IMR-90 (cell line): Measurements from ENCODE around the gene NEURL4. TPM values are rescaled to one million over a fixed set of nuclear protein-coding genes. Genes with fewer than 3 reads are reported as not detected.

Experiments used
- ATAC-seq: fragments of 200-7000 bp; cut with Tn5 transposase; 2 replicates; pipeline ENCODE4 v1.9.1; 2020; ENCODE audit warnings: low read depth, mild to moderate bottlenecking, moderate library complexity
- BruUV-seq: library from RNA; stranded (reverse); fragments of 400-500 nt; replicated peaks from 2 replicates; lab custom pipeline; 2021; lab: Mats Ljungman, UMichigan
- CTCF ChIA-PET: fragments of 300-600 bp; formaldehyde crosslinking; extraction: SDS; loops from one replicate; lab custom pipeline; 2021; ENCODE audit warnings: antibody characterized with exemption; lab: Yijun Ruan, JAX
- POLR2A ChIA-PET: fragments of 300-600 bp; sonication (Branson Sonifier 250); formaldehyde crosslinking; loops from one replicate; lab custom pipeline; 2022; ENCODE audit warnings: antibody characterized with exemption; ENCODE audit not compliant: unreplicated experiment; lab: Charles Lee
- DNase-seq: peaks from one replicate; pipeline ENCODE4 v3.0.0; 2013
- H2AFZ ChIP-seq: replicated peaks from 2 replicates; pipeline ENCODE3; 2013; ENCODE audit warnings: low read length, mild to moderate bottlenecking; ENCODE audit not compliant: poor library complexity
- H2AK5ac ChIP-seq: 2 replicates; pipeline ENCODE4 v1.6.1; 2013; ENCODE audit warnings: low read depth, low read length, inconsistent platforms
- H2AK9ac ChIP-seq: replicated peaks from 2 replicates; pipeline ENCODE3; 2013; ENCODE audit warnings: mild to moderate bottlenecking, low read depth, low read length, moderate library complexity; ENCODE audit not compliant: poor library complexity
- H2BK120ac ChIP-seq: 2 replicates; pipeline ENCODE4 v1.6.1; 2013; ENCODE audit warnings: low read depth, low read length, inconsistent platforms
- H2BK15ac ChIP-seq: 3 replicates; pipeline ENCODE4 v1.6.1; 2013; ENCODE audit warnings: low read depth, low read length, inconsistent platforms
- H2BK20ac ChIP-seq: 2 replicates; pipeline ENCODE4 v1.6.1; 2013; ENCODE audit warnings: low read depth, mild to moderate bottlenecking, inconsistent platforms, low read length, moderate library complexity
- H2BK5ac ChIP-seq: 2 replicates; pipeline ENCODE4 v1.6.1; 2013; ENCODE audit warnings: mild to moderate bottlenecking, low read depth, low read length, inconsistent platforms; ENCODE audit not compliant: poor library complexity, severe bottlenecking
- H3K14ac ChIP-seq: replicated peaks from 2 replicates; pipeline ENCODE4 v1.6.1; 2013; ENCODE audit warnings: low read depth, low read length, inconsistent platforms
- H3K18ac ChIP-seq: 2 replicates; pipeline ENCODE4 v1.6.1; 2013; ENCODE audit warnings: low read depth, low read length, control low read depth
- H3K23ac ChIP-seq: 2 replicates; pipeline ENCODE4 v1.6.1; 2013; ENCODE audit warnings: low read depth, low read length, inconsistent platforms
- H3K27ac ChIP-seq: 2 replicates; pipeline ENCODE4 v1.5.1; 2013; ENCODE audit warnings: mild to moderate bottlenecking, control low read depth, low read length; ENCODE audit not compliant: insufficient read depth
- H3K27me3 ChIP-seq: 2 replicates; pipeline ENCODE4 v1.6.1; 2013; ENCODE audit warnings: low read length; ENCODE audit not compliant: control insufficient read depth, insufficient read depth
- H3K36me3 ChIP-seq: 2 replicates; pipeline ENCODE4 v1.6.1; 2013; ENCODE audit warnings: low read length, mixed read lengths; ENCODE audit not compliant: control insufficient read depth, insufficient read depth
- H3K4ac ChIP-seq: 2 replicates; pipeline ENCODE4 v1.6.1; 2013; ENCODE audit warnings: low read depth, low read length, inconsistent platforms
- H3K4me1 ChIP-seq: 2 replicates; pipeline ENCODE4 v1.6.1; 2013; ENCODE audit warnings: low read length, mixed read lengths; ENCODE audit not compliant: control insufficient read depth, insufficient read depth
- H3K4me2 ChIP-seq: 2 replicates; pipeline ENCODE4 v1.6.1; 2013; ENCODE audit warnings: low read depth, mild to moderate bottlenecking, control low read depth, low read length, moderate library complexity
- H3K4me3 ChIP-seq: 2 replicates; pipeline ENCODE4 v1.5.1; 2013; ENCODE audit warnings: low read depth, mild to moderate bottlenecking, control low read depth, low read length, moderate library complexity; ENCODE audit not compliant: insufficient read depth
- H3K56ac ChIP-seq: 2 replicates; pipeline ENCODE4 v1.6.1; 2013; ENCODE audit warnings: low read length, inconsistent platforms; ENCODE audit not compliant: insufficient read depth; ENCODE audit errors: extremely low read depth
- H3K79me1 ChIP-seq, 2 experiments: 2 replicates each; pipeline ENCODE4 v1.6.1; 2013; ENCODE audit warnings: low read length in 2 of 2, inconsistent platforms in 1 of 2, low read depth in 1 of 2
- H3K9ac ChIP-seq: 2 replicates; pipeline ENCODE4 v1.6.1; 2013; ENCODE audit warnings: low read depth, low read length, control low read depth
- H3K9me1 ChIP-seq: 2 replicates; pipeline ENCODE4 v1.6.1; 2013; ENCODE audit warnings: low read length, inconsistent platforms; ENCODE audit not compliant: insufficient read depth
- H3K9me3 ChIP-seq: 2 replicates; pipeline ENCODE4 v1.6.1; 2013; ENCODE audit warnings: low read length; ENCODE audit not compliant: control insufficient read depth, insufficient read depth
- H4K20me1 ChIP-seq: 2 replicates; pipeline ENCODE4 v1.6.1; 2013; ENCODE audit warnings: low read length, inconsistent platforms; ENCODE audit not compliant: insufficient read depth
- H4K5ac ChIP-seq: 2 replicates; pipeline ENCODE4 v1.6.1; 2013; ENCODE audit warnings: mild to moderate bottlenecking, low read depth, low read length, control low read depth
- H4K8ac ChIP-seq, 2 experiments: 2 replicates each; pipeline ENCODE4 v1.6.1; 2013; ENCODE audit warnings: low read depth in 2 of 2, low read length in 2 of 2, control low read depth in 1 of 2, inconsistent platforms in 1 of 2
- H4K91ac ChIP-seq: 2 replicates; pipeline ENCODE4 v1.6.1; 2013; ENCODE audit warnings: low read depth, low read length, inconsistent platforms; ENCODE audit not compliant: insufficient read depth
- BHLHE40 ChIP-seq: fragments of 150-350 bp; IDR thresholded peaks from 2 replicates; pipeline ENCODE4 v1.6.1; 2016; ENCODE audit warnings: mild to moderate bottlenecking, low read depth, low read length
- CEBPB ChIP-seq: IDR thresholded peaks from 2 replicates; pipeline ENCODE4 v1.6.1; 2012; ENCODE audit warnings: low read depth, low read length, improper control_type of control experiment
- FOS ChIP-seq: fragments of 150-350 bp; IDR thresholded peaks from 2 replicates; pipeline ENCODE4 v1.6.1; 2016; ENCODE audit warnings: low read depth, low read length
- MAFK ChIP-seq: IDR thresholded peaks from 2 replicates; pipeline ENCODE4 v1.6.1; 2012; ENCODE audit warnings: low read depth, low read length, improper control_type of control experiment
- MAZ ChIP-seq: IDR thresholded peaks from 2 replicates; pipeline ENCODE4 v1.6.1; 2012; ENCODE audit warnings: low read depth, mild to moderate bottlenecking, low read length, improper control_type of control experiment, moderate library complexity, borderline replicate concordance
- MXI1 ChIP-seq: IDR thresholded peaks from 2 replicates; pipeline ENCODE4 v1.6.1; 2012; ENCODE audit warnings: low read depth, mild to moderate bottlenecking, low read length, moderate library complexity, borderline replicate concordance
- POLR2A ChIP-seq: IDR thresholded peaks from 2 replicates; pipeline ENCODE4 v1.6.1; 2012; ENCODE audit warnings: mild to moderate bottlenecking, low read depth, low read length
- RAD21 ChIP-seq: IDR thresholded peaks from 2 replicates; pipeline ENCODE4 v1.6.1; 2012; ENCODE audit warnings: low read length, improper control_type of control experiment
- RCOR1 ChIP-seq: IDR thresholded peaks from 2 replicates; pipeline ENCODE4 v1.6.1; 2012; ENCODE audit warnings: mild to moderate bottlenecking, low read length, improper control_type of control experiment; ENCODE audit not compliant: insufficient replicate concordance
- RFX5 ChIP-seq: IDR thresholded peaks from 2 replicates; pipeline ENCODE4 v1.8.0; 2012; ENCODE audit warnings: low read depth, mild to moderate bottlenecking, low read length, moderate library complexity
- SMC3 ChIP-seq: fragments of 150-350 bp; IDR thresholded peaks from 2 replicates; pipeline ENCODE4 v1.6.1; 2016; ENCODE audit warnings: low read depth, mild to moderate bottlenecking, antibody characterized with exemption, low read length, moderate library complexity
- WGBS, 2 experiments: methylation state at CpG; one replicate each; pipeline versions ENCODE4 v1.1.5 to v1.1.7; 2013; ENCODE audit warnings: missing lambda C conversion rate in 2 of 2; ENCODE audit not compliant: insufficient read length in 1 of 2; ENCODE audit errors: extremely low coverage in 2 of 2; 5-methylcytosine and 5-hydroxymethylcytosine counted together
- dilution Hi-C: fragments of 300-500 bp; cut with HindIII; formaldehyde crosslinking; loops from one replicate; pipeline ENCODE4 v1.14.3; 2018; ENCODE audit warnings: low sequenced_read_pairs; ENCODE audit not compliant: unreplicated experiment
- in situ Hi-C: fragments of 300-500 bp; cut with MboI; formaldehyde crosslinking; loops from 3 replicates; pipeline ENCODE4 v1.14.3; 2019; ENCODE audit warnings: low sequenced_read_pairs, inconsistent platforms, mixed read lengths
- intact Hi-C: fragments of 100-400 bp; cut with micrococcal nuclease; formaldehyde crosslinking; loops from 2 replicates; pipeline ENCODE4 v1.10.0; 2022
- polyA plus RNA-seq, 3 experiments: library from polyadenylated mRNA; depleted of rRNA; stranded (reverse); fragments of >200 nt; gene quantifications; 2 replicates each; pipeline ENCODE4 v1.2.3, GENCODE V29; 2012; ENCODE audit warnings: low replicate concordance in 1 of 3
- total RNA-seq: library from RNA; depleted of rRNA; stranded (reverse); fragments of >200 nt; gene quantifications from 2 replicates; pipeline ENCODE4 v1.2.3, GENCODE V29; 2012
- TF ChIP-seq, protein P1 (sequence below): fragments of 150-350 bp; IDR thresholded peaks from 2 replicates; pipeline ENCODE4 v1.6.1; 2017; ENCODE audit warnings: mild to moderate bottlenecking, antibody characterized with exemption, low read length, low read depth
- TF ChIP-seq, protein P2 (sequence below): conservative IDR thresholded peaks from 2 replicates; pipeline ENCODE4 v1.5.1; 2012; ENCODE audit warnings: mild to moderate bottlenecking, low read depth, low read length, improper control_type of control experiment
- TF ChIP-seq, protein P3 (sequence below): fragments of 150-350 bp; IDR thresholded peaks from 2 replicates; pipeline ENCODE4 v1.6.1; 2016; ENCODE audit warnings: low read depth, mild to moderate bottlenecking, low read length, moderate library complexity, borderline replicate concordance

Gene NEURL4
- total and polyA plus RNA-seq, 2 of the 4 experiments (the other 2 are of a cell fraction) = 8.4 to 23.3 TPM

DNA sequence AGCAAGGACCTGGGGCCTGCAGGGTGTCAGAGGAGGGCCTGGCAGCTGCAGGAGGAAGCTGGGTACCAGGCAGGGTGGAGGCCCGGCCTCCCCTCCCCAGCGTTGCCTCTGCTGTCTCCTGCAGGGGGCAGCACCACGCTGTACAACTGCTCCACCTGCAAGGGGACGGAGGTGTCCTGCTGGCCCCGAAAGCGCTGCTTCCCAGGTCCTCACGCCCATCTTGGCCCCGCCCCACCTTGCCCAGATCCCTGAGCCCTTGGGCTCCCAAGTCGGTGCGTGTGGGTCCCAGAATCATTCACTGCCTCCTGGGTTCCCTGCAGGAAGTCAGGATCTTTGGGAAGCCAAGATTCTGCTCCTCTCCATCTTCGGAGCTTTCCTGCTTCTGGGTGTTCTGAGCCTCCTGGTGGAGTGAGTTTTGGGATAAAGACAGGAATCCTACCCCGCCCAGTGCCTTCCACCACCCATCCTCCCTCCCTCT is 27.0 kb upstream of the NEURL4 start:
- Histone ChIP-seq H4K5ac (0 out of 2 replicates have a peak overlapping the region, but pooled peaks have one; percentile 26), H2BK120ac (no peak overlapping the region), H3K4me1 (peaks cover 32% of the 10 kb centered on the region), H3K27ac (no peak overlapping the region), H3K23ac (no peak overlapping the region), H3K4me3 (no peak overlapping the region), H4K20me1 (peaks cover 18% of the 10 kb centered on the region; the same call in 1 of the 2 replicates), H2AK5ac (peak overlapping the region; percentile 53), H3K4ac (peak overlapping the region; percentile 55; the same call in 1 of the 2 replicates), H4K91ac (0 out of 2 replicates have a peak overlapping the region, but pooled peaks have one; percentile 27), H3K9me3 (no peaks in the 10 kb centered on the region), H2BK20ac (no peak overlapping the region), H3K18ac (no peak overlapping the region), H3K9me1 (peaks cover 21% of the 10 kb centered on the region), H3K14ac (no peak overlapping the region; the same call in 1 of the 2 replicates), H3K79me1 (peaks cover 20 to 41% of the 10 kb centered on the region in 2 experiments; a peak in 3 of 4 replicates), H3K9ac (no peak overlapping the region), H2BK5ac (no peak overlapping the region), H3K36me3 (no peaks in the 10 kb centered on the region), H3K56ac (no peak overlapping the region), H2BK15ac (no peak overlapping the region), H4K8ac (peak overlapping the region in 1 of 2 experiments; percentile 29; a peak in 1 of 4 replicates), H3K27me3 (no peaks in the 10 kb centered on the region), H2AFZ (peak overlapping the region; percentile 83), H2AK9ac (peak overlapping the region; percentile 52), H3K4me2 (no peak overlapping the region)
- dilution Hi-C loops = no loop called here
- ATAC-seq (no peak), DNase-seq (peak; percentile 53)
- ChIA-PET CTCF (interaction anchor here (0.6 to 4.1 kb wide), 6 partner anchors 15 to 205 kb away, joined by 3 to 19 read pairs (median 4); partner anchors contain the start of gene SENP3), POLR2A (interaction anchor here (0.5 kb wide), 1 partner anchor 1854 kb away, joined by 3 read pairs; no protein-coding TSS in a partner anchor)
- intact Hi-C loops = no loop called here
- TF ChIP-seq MAZ = peak; percentile 62; the same call in 1 of the 2 replicates
- TF ChIP-seq, protein P1, sequence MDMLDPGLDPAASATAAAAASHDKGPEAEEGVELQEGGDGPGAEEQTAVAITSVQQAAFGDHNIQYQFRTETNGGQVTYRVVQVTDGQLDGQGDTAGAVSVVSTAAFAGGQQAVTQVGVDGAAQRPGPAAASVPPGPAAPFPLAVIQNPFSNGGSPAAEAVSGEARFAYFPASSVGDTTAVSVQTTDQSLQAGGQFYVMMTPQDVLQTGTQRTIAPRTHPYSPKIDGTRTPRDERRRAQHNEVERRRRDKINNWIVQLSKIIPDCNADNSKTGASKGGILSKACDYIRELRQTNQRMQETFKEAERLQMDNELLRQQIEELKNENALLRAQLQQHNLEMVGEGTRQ = no peak
- TF ChIP-seq MXI1 = no peak
- TF ChIP-seq, protein P2, sequence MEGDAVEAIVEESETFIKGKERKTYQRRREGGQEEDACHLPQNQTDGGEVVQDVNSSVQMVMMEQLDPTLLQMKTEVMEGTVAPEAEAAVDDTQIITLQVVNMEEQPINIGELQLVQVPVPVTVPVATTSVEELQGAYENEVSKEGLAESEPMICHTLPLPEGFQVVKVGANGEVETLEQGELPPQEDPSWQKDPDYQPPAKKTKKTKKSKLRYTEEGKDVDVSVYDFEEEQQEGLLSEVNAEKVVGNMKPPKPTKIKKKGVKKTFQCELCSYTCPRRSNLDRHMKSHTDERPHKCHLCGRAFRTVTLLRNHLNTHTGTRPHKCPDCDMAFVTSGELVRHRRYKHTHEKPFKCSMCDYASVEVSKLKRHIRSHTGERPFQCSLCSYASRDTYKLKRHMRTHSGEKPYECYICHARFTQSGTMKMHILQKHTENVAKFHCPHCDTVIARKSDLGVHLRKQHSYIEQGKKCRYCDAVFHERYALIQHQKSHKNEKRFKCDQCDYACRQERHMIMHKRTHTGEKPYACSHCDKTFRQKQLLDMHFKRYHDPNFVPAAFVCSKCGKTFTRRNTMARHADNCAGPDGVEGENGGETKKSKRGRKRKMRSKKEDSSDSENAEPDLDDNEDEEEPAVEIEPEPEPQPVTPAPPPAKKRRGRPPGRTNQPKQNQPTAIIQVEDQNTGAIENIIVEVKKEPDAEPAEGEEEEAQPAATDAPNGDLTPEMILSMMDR = peak; percentile 74
- no peak for TF ChIP-seq POLR2A
- TF ChIP-seq CEBPB = no peak
- TF ChIP-seq RAD21 = peak; percentile 74
- TF ChIP-seq MAFK = no peak
- TF ChIP-seq BHLHE40 = no peak
- peak; percentile 62 for TF ChIP-seq SMC3
- TF ChIP-seq, protein P3, sequence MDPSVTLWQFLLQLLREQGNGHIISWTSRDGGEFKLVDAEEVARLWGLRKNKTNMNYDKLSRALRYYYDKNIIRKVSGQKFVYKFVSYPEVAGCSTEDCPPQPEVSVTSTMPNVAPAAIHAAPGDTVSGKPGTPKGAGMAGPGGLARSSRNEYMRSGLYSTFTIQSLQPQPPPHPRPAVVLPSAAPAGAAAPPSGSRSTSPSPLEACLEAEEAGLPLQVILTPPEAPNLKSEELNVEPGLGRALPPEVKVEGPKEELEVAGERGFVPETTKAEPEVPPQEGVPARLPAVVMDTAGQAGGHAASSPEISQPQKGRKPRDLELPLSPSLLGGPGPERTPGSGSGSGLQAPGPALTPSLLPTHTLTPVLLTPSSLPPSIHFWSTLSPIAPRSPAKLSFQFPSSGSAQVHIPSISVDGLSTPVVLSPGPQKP = no peak
- no peak for TF ChIP-seq RCOR1
- no peak for TF ChIP-seq FOS
- TF ChIP-seq RFX5 = no peak
- in situ Hi-C loops = loop anchor here (5.0 to 10.0 kb wide), 2 partner anchors 36 to 199 kb away; partner anchors contain the start of genes PLSCR3 and TNFSF13
- WGBS, 2 experiments = 14% methylated on average over 4 of the region's 12 CpGs; no CpG with 5 or more reads in 1 of the 2 experiments
- no TSS peak for BruUV-seq
